Measurements from ENCODE around the gene ZNF778.

Gene ZNF778

GRCh38 chr16:89194340-89195311 is 22.9 kb upstream of the ZNF778 start:
- no peak for DNase-seq (ENCODE audit: low read depth in 2 of 2)

- DNase-seq (ENCODE audit: low read depth in 2 of 2): no peak
Measured at GRCh38 chr16:89195521-89196171, 21.9 kb upstream of the ZNF778 start.

GRCh38 chr16:89197033-89197632 is 20.4 kb upstream of the ZNF778 start:
- DNase-seq (ENCODE audit: low read depth in 2 of 2): no peak

- DNase-seq (ENCODE audit: low read depth in 2 of 2): no peak
Measured at GRCh38 chr16:89197633-89198416, 19.7 kb upstream of the ZNF778 start.

GRCh38 chr16:89198417-89199240 is 18.9 kb upstream of the ZNF778 start:
- DNase-seq (ENCODE audit: low read depth in 2 of 2): no peak

GRCh38 chr16:89199241-89200123 is 18.0 kb upstream of the ZNF778 start:
- no peak for DNase-seq (ENCODE audit: low read depth in 2 of 2)

GRCh38 chr16:89200124-89200849 is 17.2 kb upstream of the ZNF778 start, which contains the start of gene SLC22A31:
TSS of gene SLC22A31 (minus strand) at chr16:89200537. CDS start at chr16:89200501, 36 bp downstream.
- DNase-seq (ENCODE audit: low read depth in 2 of 2): no peak

- DNase-seq (ENCODE audit: low read depth in 2 of 2): no peak
Measured at GRCh38 chr16:89200850-89201411, 16.6 kb upstream of the ZNF778 start.

GRCh38 chr16:89201439-89202377 is 15.8 kb upstream of the ZNF778 start:
- peak; percentile 76 to 91 for DNase-seq (ENCODE audit: low read depth in 2 of 2)

- DNase-seq (ENCODE audit: low read depth in 2 of 2): no peak
Measured at GRCh38 chr16:89202422-89203215, 14.9 kb upstream of the ZNF778 start.

- no peak for DNase-seq (ENCODE audit: low read depth in 2 of 2)
Measured at GRCh38 chr16:89207993-89208392, 9.5 kb upstream of the ZNF778 start.

- DNase-seq (ENCODE audit: low read depth in 2 of 2): no peak
Measured at GRCh38 chr16:89209522-89210044, 7.9 kb upstream of the ZNF778 start.

GRCh38 chr16:89210165-89210903 is 7.2 kb upstream of the ZNF778 start:
- no peak for DNase-seq (ENCODE audit: low read depth in 2 of 2)

- no peak for DNase-seq (ENCODE audit: low read depth in 2 of 2)
Measured at GRCh38 chr16:89210904-89211515, 6.5 kb upstream of the ZNF778 start.

All from stimulated activated CD4-positive, alpha-beta T cell treated with anti-CD3 and anti-CD28 coated beads, Interleukin-4, amount 100 ng/mL, for 48 hours (primary cell).